K562 (cell line): ENCODE results near the gene CD72. TPM values are rescaled to one million over a fixed set of nuclear protein-coding genes. Genes with fewer than 3 reads are reported as not detected.
A peak's percentile ranks its signal among the peaks of the same experiment; 100 is the strongest.

ENCODE experiments used
- ATAC-seq: fragments of 200-7000 bp; cut with Tn5 transposase; 3 replicates; pipeline ENCODE4 v1.9.1; 2020; ENCODE audit warnings: moderate library complexity
- BruUV-seq: library from RNA; stranded (reverse); fragments of 400-500 nt; replicated peaks from 2 replicates; lab custom pipeline; 2021; lab: Mats Ljungman, UMichigan
- CTCF ChIA-PET: fragments of 300-600 bp; formaldehyde crosslinking; extraction: SDS; loops from one replicate; lab custom pipeline; 2021; ENCODE audit warnings: low intra/inter-chr PET ratio; lab: Yijun Ruan, JAX
- POLR2A ChIA-PET: fragments of 300-600, 350-650 bp; sonication (Branson Sonifier 250); formaldehyde crosslinking; extraction: SDS; loops from one replicate; lab custom pipeline; 2021; ENCODE audit warnings: antibody characterized with exemption, inconsistent platforms; lab: Yijun Ruan, JAX
- DNase-seq, 4 experiments: peaks; one replicate each; pipeline versions ENCODE4 v3.0.0 to v3.0.0-alpha.2; 2011 to 2018; ENCODE audit warnings: low spot score in 3 of 4, mixed read lengths in 3 of 4; ENCODE audit errors: extremely low read depth in 1 of 4
- FAIRE-seq: peaks from 2 replicates; lab custom pipeline; 2011; peaks lifted over from hg19 to GRCh38; lab: Jason Lieb, UNC
- H2AFZ ChIP-seq: 2 replicates; pipeline ENCODE4 v1.6.0; 2011; ENCODE audit warnings: low read depth, low read length, control low read depth, inconsistent platforms
- H3K27ac ChIP-seq: fragments of 200-600 bp; 3 replicates; pipeline ENCODE4 v1.8.0; 2011; ENCODE audit warnings: low read depth, mild to moderate bottlenecking, control low read depth, inconsistent platforms, low read length, moderate library complexity, mixed read lengths; ENCODE audit errors: extremely low read depth
- H3K27me3 ChIP-seq, 2 experiments: fragments of 300-600 bp in 1 of 2; 2 replicates in 1 of 2; 3 replicates in 1 of 2; pipeline versions ENCODE4 v1.6.0 to v1.8.0; 2011; ENCODE audit warnings: inconsistent platforms in 2 of 2, low read length in 2 of 2, mild to moderate bottlenecking in 1 of 2, mixed read lengths in 1 of 2, moderate library complexity in 1 of 2; ENCODE audit not compliant: control insufficient read depth in 2 of 2, insufficient read depth in 2 of 2
- H3K36me3 ChIP-seq: fragments of 300-600 bp; 3 replicates; pipeline ENCODE4 v1.8.0; 2011; ENCODE audit warnings: mild to moderate bottlenecking, low read length, inconsistent platforms; ENCODE audit not compliant: control insufficient read depth, insufficient read depth
- H3K4me1 ChIP-seq, 2 experiments: fragments of 200-600 bp in 1 of 2; replicated peaks in 1 of 2; 2 replicates in 1 of 2; 3 replicates in 1 of 2; pipeline versions ENCODE4 v1.5.1 to v1.8.0; 2011; ENCODE audit warnings: inconsistent platforms in 2 of 2, low read length in 2 of 2, mild to moderate bottlenecking in 1 of 2, mixed read lengths in 1 of 2, moderate library complexity in 1 of 2; ENCODE audit not compliant: control insufficient read depth in 2 of 2, insufficient read depth in 2 of 2
- H3K4me2 ChIP-seq: 2 replicates; pipeline ENCODE4 v1.6.1; 2011; ENCODE audit warnings: low read length, control low read depth, inconsistent platforms, mixed read lengths; ENCODE audit not compliant: insufficient read depth
- H3K4me3 ChIP-seq: fragments of 200-600 bp; sonication (generic), shearing (Covaris generic); 2 replicates; pipeline ENCODE4 v1.5.1; 2016; ENCODE audit warnings: control low read depth, inconsistent platforms
- H3K79me2 ChIP-seq: fragments of 200-600 bp; 3 replicates; pipeline ENCODE4 v1.8.0; 2011; ENCODE audit warnings: low read length, inconsistent platforms; ENCODE audit not compliant: control insufficient read depth, insufficient read depth
- H3K9ac ChIP-seq, 2 experiments: 2 replicates each; pipeline versions ENCODE4 v1.6.0 to v1.6.1; 2011; ENCODE audit warnings: low read depth in 2 of 2, low read length in 2 of 2, control low read depth in 1 of 2, inconsistent platforms in 1 of 2, mild to moderate bottlenecking in 1 of 2, mixed read lengths in 1 of 2; ENCODE audit not compliant: insufficient read depth in 1 of 2
- H3K9me1 ChIP-seq: one replicate; pipeline ENCODE4 v1.6.0; 2011; ENCODE audit warnings: inconsistent platforms, mild to moderate bottlenecking, low read length, moderate library complexity; ENCODE audit not compliant: control insufficient read depth, insufficient read depth
- H3K9me3 ChIP-seq: replicated peaks from 2 replicates; pipeline ENCODE4 v1.5.1; 2011; ENCODE audit warnings: low read depth, low read length, inconsistent platforms; ENCODE audit not compliant: control insufficient read depth, insufficient read depth
- H4K20me1 ChIP-seq: replicated peaks from 2 replicates; pipeline ENCODE4 v1.6.1; 2011; ENCODE audit warnings: low read length, inconsistent platforms, mixed read lengths; ENCODE audit not compliant: control insufficient read depth, insufficient read depth
- HCFC1 ChIP-seq: IDR thresholded peaks from 2 replicates; pipeline ENCODE4 v1.6.1; 2012; ENCODE audit warnings: low read depth, low read length, improper control_type of control experiment
- PHTF2 ChIP-seq: fragments of 250-450 bp; sonication (Bioruptor Pico); IDR thresholded peaks from 2 replicates; pipeline ENCODE4 v1.5.0; 2021; ENCODE audit warnings: mild to moderate bottlenecking
- POLR2G ChIP-seq: fragments of 200-400 bp; formaldehyde crosslinking; IDR thresholded peaks from 2 replicates; pipeline ENCODE4 v1.6.1; 2017; ENCODE audit warnings: low read depth, mild to moderate bottlenecking, antibody characterized with exemption, low read length, moderate library complexity
- RBFOX2 ChIP-seq: fragments of 200-400 bp; formaldehyde crosslinking; IDR thresholded peaks from 2 replicates; pipeline ENCODE4 v1.6.1; 2017; ENCODE audit warnings: low read depth, mild to moderate bottlenecking, low read length, moderate library complexity
- WGBS: fragments of 100-300 bp; shearing (Covaris generic); methylation state at CpG from one replicate; pipeline ENCODE4 v1.1.6; 2016; ENCODE audit warnings: low coverage, mixed read lengths; ENCODE audit not compliant: insufficient coverage; ENCODE audit errors: missing lambda C conversion rate; 5-methylcytosine and 5-hydroxymethylcytosine counted together
- in situ Hi-C: fragments of 300-500 bp; cut with MboI; formaldehyde crosslinking; loops from 4 replicates; pipeline ENCODE4 v1.15.0; 2018; ENCODE audit warnings: inconsistent platforms, mixed read lengths
- intact Hi-C: fragments of 100-400 bp; cut with micrococcal nuclease; formaldehyde crosslinking; loops from 2 replicates; pipeline ENCODE4 v1.14.2; 2022
- polyA plus RNA-seq, 8 experiments: library from polyadenylated mRNA; depleted of rRNA in 4 of 8; stranded (reverse) in 5 of 8; unstranded in 3 of 8; fragments of >200 nt; fragmentation: Nextera tagmentation in 2 of 8; fragmentation: Illumina TruSeq in 1 of 8; extraction: Ambion mirVana in 2 of 8; extraction: Trizol in 1 of 8; gene quantifications; 2 replicates each; pipeline versions ENCODE4 v1.2.1 to v1.2.3, GENCODE V29; 2011 to 2014; ENCODE audit warnings: inconsistent platforms in 1 of 8, missing spikeins in 1 of 8
- total RNA-seq, 7 experiments: library from RNA; depleted of rRNA in 6 of 7; stranded (reverse); fragments of >200 nt in 6 of 7; fragmentation: Illumina TruSeq in 2 of 7; extraction: Trizol in 2 of 7; gene quantifications; 2 replicates each; pipeline versions ENCODE4 v1.2.1 to v1.2.3, GENCODE V29; 2011 to 2021; ENCODE audit warnings: low replicate concordance in 1 of 7

CD72 gene
- total and polyA plus RNA-seq, 9 of the 15 experiments (the other 6 are each of a cell fraction or from before 2014, with no cell fraction given) = 0.11 to 0.78 (median 0.27) TPM; not detected in 1

DNA sequence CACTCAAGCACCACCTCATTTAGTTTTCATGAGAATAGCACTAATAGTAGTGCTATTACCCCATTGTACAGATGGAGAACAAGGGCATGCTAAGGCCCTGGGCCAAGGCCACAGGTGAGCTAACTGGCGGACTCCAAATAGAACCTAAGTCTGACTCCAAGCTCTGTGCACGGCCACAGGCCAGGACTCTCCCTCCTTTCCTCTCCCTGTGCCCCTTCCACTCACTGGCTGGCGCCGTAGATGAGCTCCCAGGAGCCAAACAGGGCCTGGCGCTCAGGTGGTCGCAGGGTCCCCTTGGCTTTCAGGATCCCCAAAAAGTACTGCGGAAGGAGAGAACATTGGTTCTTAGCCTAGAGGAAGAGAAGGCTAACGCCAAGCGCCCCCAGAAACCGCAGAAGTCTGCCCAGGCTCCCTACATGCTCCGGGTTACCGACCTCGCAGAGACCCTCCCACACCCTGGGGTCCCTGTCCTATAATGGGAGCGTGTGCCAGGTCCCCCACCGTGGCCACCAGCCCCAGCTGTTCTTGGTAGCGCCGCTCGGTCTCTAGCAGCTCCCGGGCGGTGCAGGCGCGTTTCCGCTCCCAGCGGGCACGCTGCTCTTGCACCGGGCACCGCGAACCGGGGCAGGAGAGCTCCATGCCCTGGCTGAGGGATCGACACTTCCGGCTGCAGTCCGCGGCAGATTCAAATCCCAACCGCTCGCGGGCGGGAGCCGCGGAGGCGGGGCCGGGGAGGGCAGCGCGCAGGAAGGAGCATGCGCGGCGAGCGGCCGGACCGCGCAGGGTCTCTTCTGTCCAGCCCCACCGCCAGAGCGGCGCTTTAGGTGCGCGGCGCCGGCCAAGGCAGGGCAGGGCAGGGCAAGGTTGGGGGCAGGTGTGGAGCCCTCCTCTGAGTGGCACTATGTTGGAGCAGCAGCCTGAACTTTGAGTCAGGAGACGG is 46.6 kb upstream of the CD72 start, which contains the start of gene ARHGEF39 (continued):
- TF ChIP-seq HCFC1 = no peak

DNA sequence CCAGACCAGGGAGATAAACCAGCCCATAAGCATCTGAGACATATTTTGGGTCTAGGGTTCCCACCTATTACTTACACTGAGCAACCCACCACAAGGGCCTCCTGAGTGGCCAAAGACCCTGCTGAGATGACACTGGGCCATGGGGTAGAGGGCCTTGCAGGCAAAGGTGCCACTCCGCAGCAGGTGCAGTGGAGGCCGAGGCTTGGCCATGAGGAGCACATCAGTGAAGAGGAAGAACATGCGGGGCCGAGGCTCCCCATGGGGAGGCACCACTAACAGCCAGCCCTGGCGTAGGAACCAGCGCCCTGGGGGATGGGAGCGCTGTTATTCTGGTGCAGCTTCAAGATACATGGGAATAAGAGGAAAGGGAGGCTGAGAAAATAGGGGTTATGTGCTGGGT is 44.2 kb upstream of the CD72 start:
- POLR2A ChIA-PET = interaction anchor here (1.0 kb wide), 1 partner anchor 54 kb away, joined by 3 read pairs; no protein-coding TSS in a partner anchor
- no peak overlapping the region; a peak in 1 of 4 replicates for H3K9ac ChIP-seq

More for the DNA sequence above, 44.2 kb upstream of the CD72 start:
- Histone ChIP-seq H4K20me1 (no peaks in the 10 kb centered on the region), H2AFZ (no peak overlapping the region), H3K9me1 (no peaks in the 10 kb centered on the region), H3K36me3 (peaks cover 36% of the 10 kb centered on the region; the same call in 2 of the 3 replicates), H3K4me2 (no peak overlapping the region), H3K79me2 (peaks cover 26% of the 10 kb centered on the region), H3K27me3 (no peaks in the 10 kb centered on the region), H3K27ac (no peak overlapping the region), H3K4me1 (peaks cover 22 to 30% of the 10 kb centered on the region in 2 experiments), H3K9me3 (no peaks in the 10 kb centered on the region), H3K4me3 (no peak overlapping the region)
- DNase-seq (no peak), FAIRE-seq (no peak), ATAC-seq (no peak)
- CTCF ChIA-PET = no interaction called here
- 78% methylated on average over 5 of the region's 7 CpGs for WGBS
- in situ Hi-C loops (no loop called here), intact Hi-C loops (loop anchor here (10.0 kb wide), 1 partner anchor 152 kb away; the partner anchor contains the start of genes HINT2 and SPAG8)
- BruUV-seq = no TSS peak
- TF ChIP-seq POLR2G = peak; percentile 43; the same call in 1 of the 2 replicates
- TF ChIP-seq RBFOX2 = peak; percentile 33; the same call in 1 of the 2 replicates
- TF ChIP-seq PHTF2 = no peak
